GM21381 (cell line): ENCODE data around the gene PSMB1.
"Not testable (repeated sequence)": the region's sequence is repeated elsewhere in the genome, so short reads cannot be mapped to it uniquely, and the experiment has no call there.

Experiments used
- ATAC-seq: cut with Tn5 transposase; IDR thresholded peaks from one replicate; pipeline ENCODE4 v1.9.1; 2021; ENCODE audit warnings: mild to moderate bottlenecking, moderate library complexity; ENCODE audit not compliant: unreplicated experiment

Gene PSMB1

GRCh38 chr6:170504479-170504878 lies 48.6 kb downstream of the PSMB1 start:
- no peak for ATAC-seq

- ATAC-seq: no peak
Measured at GRCh38 chr6:170503414-170503761, 49.7 kb downstream of the PSMB1 start.

GRCh38 chr6:170502733-170503413 lies 50.2 kb downstream of the PSMB1 start:
- ATAC-seq: not testable (repeated sequence)

- not testable (repeated sequence) for ATAC-seq
Measured at GRCh38 chr6:170502268-170502667, 50.8 kb downstream of the PSMB1 start.

GRCh38 chr6:170500955-170501590 lies 52.0 kb downstream of the PSMB1 start:
- no peak for ATAC-seq

GRCh38 chr6:170497841-170498301 lies 55.2 kb downstream of the PSMB1 start:
- no peak for ATAC-seq

- ATAC-seq: no peak
Measured at GRCh38 chr6:170493354-170493753, 59.8 kb downstream of the PSMB1 start.

GRCh38 chr6:170490259-170490658 lies 62.8 kb downstream of the PSMB1 start:
- ATAC-seq: no peak

- no peak for ATAC-seq
Measured at GRCh38 chr6:170489836-170490235, 63.3 kb downstream of the PSMB1 start.

- ATAC-seq: no peak
Measured at GRCh38 chr6:170487707-170488329, 65.3 kb downstream of the PSMB1 start.

- ATAC-seq: no peak
Measured at GRCh38 chr6:170485159-170485558, 67.9 kb downstream of the PSMB1 start.
